HG03175 (cell line): ENCODE results near the gene ZNF189.

Experiments used
- ATAC-seq: cut with Tn5 transposase; IDR thresholded peaks from one replicate; pipeline ENCODE4 v1.9.1; 2021; ENCODE audit warnings: mild to moderate bottlenecking, moderate library complexity; ENCODE audit not compliant: unreplicated experiment

The ZNF189 gene

GRCh38 chr9:101448680-101449070 is 50.0 kb downstream of the ZNF189 start:
- no peak for ATAC-seq

- ATAC-seq, result peak; percentile 99
These were observed 50.5 kb downstream of the ZNF189 start for GRCh38 chr9:101449071-101449721.

- no peak for ATAC-seq
These were observed 52.3 kb downstream of the ZNF189 start for GRCh38 chr9:101450931-101451330.

- no peak for ATAC-seq
These were observed 52.8 kb downstream of the ZNF189 start for GRCh38 chr9:101451498-101451897.

GRCh38 chr9:101453776-101454570 is 55.3 kb downstream of the ZNF189 start:
- no peak for ATAC-seq

GRCh38 chr9:101455656-101456240 is 57.1 kb downstream of the ZNF189 start:
- no peak for ATAC-seq

GRCh38 chr9:101457003-101457402 is 58.4 kb downstream of the ZNF189 start:
- no peak for ATAC-seq

- ATAC-seq, result peak; percentile 82
These were observed 60.4 kb downstream of the ZNF189 start for GRCh38 chr9:101458963-101459631.
